NCI-H748 (cell line): Measurements from ENCODE around the gene SPEN.

Experiments
- DNase-seq: peaks from one replicate; lab custom pipeline; 2025; ENCODE audit not compliant: unreplicated experiment; lab: John Stamatoyannopoulos, UW

Gene SPEN

DNA sequence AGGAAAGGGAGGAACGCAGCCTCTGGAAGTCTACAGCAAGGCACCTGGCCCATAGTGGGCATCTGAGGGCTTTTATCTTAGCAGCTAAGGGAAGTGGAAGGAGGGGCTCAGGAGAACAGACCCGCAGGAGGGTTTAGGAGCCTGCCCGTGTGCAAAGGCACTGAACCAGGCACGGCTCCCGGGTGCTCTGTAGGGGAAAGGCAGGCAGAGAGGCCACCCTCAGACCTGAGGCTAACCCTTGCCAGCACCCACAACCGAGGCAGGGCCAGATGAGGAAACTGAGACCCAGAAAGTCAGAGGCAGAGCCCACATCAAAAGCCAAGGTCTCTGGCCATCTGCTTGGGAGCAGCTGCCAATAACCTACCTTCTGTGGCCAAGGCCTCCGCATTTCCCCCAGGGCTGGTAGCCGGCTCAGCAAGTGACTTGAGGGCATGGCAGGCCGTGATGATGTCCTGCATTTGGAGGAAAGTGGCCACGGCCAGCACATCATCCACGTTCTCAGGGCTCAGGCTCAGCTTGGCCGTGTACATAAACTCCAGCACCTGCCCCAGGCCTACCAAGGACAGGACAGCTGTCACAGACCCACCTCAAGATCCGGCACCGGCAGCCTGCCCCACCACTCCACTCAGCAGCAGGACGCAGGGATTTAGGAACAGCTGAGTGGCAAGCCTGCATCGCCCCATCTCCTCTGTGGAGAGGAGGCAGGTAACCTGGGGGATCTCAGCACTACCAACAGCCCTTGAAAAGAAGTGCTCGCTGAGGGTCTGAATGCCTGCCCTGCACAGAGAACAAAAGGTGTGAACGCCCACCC is 99.3 kb downstream of the SPEN start:
- DNase-seq, result no peak

DNA sequence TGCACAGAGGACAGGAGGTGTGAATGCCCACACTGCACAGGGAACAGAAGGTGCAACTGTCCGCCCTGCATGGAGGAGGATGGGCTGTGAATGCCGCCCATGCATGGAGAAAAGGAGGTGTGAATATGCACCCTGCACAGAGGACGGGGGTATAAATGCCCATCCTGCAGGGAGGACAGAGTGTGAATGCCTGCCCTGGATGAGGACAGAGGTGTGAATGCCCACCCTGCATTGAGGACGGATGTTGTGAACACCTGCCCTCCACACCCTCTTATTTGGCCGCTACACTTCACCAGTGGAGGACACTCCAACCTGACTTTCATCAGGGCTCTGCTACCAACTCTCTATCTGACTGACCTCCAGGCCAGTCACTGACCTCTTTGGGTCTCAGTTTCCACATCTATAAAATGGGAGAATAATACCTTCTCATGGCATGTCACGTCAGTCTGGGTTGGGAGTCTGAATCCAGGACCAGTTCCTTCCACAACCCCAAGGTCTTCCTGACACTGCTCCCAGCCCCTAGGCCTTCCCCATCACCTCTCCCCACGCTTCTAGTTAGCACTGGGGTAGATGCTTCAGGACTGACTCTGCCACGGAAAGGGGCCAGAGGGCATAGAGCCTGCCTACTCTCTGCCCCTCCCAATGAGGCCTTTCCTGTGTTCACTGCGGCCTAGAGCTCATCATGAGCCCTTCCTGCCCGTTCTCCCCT is 100.0 kb downstream of the SPEN start:
- DNase-seq, result no peak

DNA sequence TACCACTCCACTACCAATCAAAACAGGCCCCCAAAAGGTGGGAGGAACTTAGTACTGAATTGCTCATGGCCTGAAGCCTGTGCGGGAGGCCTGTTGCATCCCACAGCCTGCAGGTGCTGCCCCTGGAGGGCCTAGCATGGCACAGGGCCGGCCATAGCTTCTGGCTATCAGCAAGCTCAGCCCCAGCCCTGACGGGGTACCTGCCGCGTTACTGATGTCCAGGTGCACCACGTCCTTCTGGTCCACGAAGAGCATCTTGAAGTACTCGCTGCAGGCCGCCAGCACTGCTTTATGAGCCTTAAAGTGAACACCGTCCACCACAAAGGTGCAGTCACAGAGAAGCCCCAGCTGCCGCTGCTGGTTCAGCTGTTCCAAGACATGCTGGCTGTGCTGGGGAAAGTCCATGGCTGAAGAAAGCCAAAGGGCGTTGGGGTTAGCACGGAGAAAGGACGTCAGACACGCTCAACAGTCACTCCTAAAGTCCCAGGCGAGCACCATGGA is 100.6 kb downstream of the SPEN start:
- DNase-seq, result no peak

DNA sequence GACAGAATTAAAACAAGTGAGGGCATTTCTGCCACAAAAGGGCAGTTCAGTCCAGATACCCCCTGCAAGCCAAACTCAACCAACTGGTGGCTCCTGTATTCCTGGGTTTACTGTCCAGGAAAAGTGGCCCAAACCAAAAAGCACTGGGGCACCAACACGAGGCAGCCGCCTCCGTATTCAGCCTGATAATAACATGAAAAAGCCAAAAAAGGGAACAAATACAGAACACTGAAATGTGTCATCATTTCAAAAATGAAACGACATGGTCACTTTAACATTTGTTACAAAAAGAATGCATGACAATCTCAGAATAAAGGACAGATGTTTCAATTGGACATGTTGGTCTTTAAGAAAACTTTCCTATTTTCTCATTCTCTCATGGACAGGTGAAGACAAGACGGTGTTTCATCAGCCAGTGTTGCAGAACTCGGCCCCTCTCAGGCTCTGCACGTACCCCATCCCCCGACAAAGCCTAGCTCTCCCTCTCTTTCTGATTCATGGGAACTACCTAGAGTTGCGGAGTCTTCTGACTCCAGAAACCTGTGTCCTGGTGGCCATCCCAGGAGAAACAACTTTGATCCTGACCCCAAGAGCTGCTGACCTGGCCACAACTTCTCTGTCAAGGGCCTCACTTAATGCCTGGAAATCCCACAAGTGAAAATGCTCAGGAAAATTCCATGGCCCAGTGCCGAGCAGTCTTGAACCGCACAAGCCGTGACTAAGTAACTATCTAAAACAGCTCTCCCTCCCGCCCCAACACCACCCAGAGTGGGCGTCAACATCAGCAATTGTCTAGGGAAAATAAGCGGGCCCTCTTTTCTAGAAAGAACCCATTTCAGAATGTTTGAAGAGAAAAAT is 101.3 kb downstream of the SPEN start:
- DNase-seq, result no peak

DNA sequence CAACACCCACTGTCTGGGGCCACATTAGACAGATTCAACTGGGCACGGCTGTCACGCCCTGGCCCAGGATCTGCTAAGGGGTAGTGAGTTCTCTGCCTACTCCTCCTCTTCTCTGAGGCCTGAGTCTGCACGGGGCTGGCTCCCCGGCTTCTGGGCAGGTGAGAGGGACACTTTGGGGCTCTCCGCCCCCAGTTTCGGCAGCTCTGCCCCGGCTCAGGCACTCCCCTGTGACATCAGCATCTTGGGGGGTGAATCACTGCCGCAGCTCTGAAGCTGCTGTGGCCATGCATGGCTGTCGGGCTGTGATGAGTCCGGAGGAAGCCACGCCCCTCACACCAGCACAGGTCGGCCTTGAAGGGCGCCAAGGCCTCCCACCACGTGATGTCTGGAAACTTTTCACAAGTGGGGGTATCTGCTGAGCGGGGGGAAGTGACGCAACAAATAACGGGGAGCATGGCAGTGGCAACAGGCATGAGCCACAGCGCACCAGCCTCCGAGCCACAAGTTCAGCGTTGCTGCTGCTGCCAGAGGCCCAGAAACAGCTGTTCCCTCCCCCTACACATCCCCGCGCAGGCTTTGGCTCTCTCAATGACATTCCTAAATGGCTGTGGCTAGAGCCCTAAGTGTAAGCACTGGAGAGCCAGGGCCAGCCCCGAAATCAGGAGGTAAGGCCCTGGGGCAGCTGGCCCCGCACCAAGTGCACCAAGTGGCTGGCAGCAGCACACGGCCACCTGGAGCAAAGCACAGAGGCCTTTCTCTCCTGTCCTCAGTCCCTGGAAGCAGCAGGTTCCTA is 102.1 kb downstream of the SPEN start:
- no peak for DNase-seq

DNA sequence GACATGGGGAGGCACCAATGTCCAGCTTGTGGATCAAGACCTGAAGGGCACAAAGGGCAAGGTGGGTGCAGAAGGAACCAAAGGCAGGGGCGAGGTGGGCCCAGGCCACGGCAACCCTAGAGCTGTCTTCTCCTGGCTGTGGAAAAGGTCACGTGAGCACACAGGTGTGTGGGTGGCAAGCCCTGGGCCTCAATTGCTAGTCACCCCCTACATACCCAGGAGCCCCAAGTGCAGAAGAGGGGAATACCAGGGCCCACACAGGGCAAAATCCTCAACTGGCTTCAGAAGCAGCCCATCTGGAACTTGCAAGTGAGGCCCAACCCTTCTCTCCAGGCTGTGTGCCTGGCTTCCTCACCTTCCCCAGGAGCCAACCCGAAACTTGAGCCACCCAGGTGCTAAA is 102.8 kb downstream of the SPEN start:
- DNase-seq, result no peak

DNA sequence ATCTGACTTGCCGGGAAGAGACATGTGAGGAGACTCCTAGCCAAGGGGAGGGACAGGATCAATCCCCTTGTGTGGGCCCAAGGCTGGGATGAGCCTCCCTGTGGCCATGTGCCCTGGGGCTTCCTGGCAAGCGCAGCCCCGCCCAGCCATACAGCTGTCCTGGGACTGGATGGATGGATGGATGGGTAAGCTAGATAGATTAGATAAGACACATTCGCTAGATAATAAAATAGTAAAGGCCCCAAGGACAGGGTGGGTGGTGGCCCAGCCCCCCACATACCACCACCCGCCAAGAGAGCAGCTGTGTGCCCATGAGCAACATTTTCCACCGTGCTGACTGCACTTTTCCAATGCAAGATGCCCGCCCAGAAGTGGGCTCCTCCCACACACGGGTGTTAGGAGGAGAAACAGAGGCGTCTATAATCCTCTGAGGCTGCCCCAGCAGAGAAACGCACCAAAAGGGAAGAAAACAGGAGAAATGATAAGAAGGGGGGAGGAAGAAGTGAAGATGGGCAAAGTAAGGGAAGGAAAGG is 103.3 kb downstream of the SPEN start:
- DNase-seq, result no peak

DNA sequence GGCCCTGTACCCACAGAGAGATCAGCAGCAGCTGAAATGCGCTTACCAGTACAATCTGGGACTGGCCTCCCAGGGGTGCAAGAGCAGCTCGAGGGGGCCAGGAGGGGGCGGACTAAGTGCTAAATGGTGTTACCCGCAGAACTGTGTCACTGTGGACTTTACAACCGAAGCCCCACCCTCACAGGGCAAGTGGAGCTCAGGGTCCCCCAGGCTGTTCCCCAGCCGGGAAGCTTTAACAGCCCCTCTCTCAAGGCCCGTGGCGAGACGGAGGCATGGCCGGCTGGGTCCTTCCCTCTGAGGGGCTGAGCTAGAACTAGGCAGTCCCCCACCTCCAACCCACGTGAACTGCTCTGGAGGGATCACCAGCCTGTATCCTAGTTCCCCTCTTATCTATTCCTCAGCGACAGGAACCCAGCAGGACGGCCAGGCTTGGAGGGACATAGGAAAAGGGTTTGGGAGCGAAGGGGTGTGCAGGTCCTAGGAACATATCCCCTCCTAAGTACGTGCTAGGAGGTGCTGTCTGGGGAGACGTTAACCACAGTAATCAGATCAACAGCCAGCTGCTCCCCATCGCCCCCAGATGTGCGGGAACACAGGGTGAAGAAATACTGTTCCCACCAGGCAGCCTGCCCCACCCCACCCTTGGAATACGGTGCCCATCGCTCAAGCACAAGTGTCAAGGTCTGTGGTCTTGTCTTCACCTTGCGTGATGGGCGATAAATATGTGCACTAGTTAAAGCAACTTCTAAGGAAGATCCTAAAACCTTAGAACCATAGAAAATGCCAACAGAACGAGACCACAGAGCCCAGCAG is 104.0 kb downstream of the SPEN start:
- DNase-seq, result no peak

DNA sequence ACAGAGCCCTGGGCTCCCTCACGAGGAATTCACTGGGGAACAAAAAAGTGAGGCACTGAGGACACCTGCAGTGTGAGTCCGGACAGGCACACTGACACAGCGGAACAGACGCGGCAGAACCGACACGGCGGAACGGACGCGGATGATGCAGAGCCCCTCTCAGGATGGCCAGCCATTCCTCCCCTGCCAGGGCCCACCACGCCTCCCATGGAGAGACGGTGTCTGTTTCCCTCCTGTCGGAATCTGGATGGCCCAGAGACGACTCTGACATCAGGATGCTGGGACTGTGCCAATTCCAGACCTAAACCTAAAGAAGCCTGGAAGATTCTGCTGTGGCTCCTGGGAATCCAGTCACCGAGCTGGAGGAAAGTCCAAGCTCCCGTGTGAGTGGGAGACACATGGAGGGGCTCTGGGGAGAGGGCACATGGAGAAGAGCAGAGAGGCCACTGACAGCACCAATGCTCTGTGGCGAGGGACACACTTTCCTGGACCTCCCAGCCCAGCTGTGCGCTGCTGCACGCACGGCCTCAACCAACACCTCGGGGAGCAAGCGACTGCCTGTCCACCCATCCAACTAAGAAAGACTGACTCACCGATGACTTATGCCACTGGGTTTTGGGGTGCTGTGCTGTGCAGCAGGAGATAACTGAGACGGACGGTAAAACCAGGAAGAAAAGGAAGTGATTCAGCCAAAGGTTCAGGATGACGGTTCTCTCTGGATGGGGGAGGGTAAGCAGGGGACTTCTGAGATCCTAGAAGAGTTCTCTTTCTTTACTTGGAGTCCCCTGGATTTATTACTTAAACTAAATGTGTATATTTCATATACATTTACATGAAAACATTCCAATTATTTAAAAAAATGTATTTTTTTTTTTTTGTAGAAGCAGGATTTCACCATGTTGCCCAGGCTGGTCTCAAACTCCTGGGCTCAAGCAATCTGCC is 105.1 kb downstream of the SPEN start:
- no peak for DNase-seq

DNA sequence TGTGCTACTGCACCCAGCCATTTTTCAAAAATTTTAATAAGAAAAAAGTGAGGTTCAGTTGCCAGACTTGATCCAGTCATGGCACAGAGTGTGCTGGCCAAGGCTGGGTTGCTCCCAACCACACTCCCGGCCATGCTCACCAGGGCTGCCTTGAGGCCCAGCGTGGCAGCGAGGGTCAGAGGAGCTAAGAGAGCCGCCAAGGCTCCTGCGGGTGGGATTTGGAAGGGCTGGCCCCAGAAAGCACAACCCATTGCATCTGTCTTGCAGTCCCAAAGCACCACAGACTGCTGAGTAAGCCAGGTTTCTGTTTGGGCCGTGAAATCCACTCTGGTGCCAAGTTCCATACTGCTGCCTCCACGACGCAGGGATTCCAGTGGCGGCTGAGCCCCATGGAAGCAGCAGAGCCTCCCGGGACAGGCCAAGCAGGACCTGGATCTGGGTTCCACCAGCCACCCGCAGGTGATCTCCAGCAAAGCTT is 105.8 kb downstream of the SPEN start:
- no peak for DNase-seq

DNA sequence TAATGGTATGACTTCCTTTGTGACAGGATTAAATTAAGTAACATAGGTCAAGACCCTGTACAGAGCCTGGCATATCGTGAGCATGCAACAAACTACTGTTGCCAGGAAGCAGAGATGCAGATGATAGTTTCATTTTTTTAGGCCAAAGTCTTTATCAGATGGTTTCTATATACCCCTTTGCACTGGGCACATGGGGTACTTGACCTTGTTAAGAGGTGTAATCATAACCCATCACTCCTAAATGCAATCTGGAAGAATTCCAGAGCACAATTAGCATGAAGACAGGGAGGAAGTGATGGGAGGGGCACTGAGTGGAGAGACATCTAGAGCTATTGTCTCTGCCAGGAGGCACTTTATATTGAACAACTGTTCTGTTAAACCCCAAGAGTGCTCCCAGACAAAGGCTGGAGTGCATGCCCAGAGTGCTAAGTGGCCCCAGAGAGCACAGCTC is 106.3 kb downstream of the SPEN start:
- DNase-seq, result peak; percentile 92

DNA sequence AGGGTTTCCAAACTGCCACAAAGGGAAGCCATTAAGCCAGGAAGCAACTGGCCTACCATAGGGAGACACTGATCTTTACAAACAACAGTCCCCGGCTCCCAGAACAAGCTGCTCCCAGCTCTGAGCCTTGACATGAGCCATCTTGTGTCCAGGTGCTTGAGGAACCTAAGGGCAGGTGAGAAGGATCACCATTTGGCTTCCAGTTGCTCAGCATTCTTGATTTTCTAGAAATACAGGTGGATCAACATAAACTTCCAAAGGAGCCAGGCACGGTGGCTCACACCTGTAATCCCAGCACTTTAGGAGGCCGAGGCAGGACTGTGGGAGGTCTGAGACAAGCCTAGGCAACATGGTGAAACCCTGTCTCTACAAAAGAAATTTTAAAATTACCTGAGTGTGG is 106.8 kb downstream of the SPEN start:
- DNase-seq, result no peak

DNA sequence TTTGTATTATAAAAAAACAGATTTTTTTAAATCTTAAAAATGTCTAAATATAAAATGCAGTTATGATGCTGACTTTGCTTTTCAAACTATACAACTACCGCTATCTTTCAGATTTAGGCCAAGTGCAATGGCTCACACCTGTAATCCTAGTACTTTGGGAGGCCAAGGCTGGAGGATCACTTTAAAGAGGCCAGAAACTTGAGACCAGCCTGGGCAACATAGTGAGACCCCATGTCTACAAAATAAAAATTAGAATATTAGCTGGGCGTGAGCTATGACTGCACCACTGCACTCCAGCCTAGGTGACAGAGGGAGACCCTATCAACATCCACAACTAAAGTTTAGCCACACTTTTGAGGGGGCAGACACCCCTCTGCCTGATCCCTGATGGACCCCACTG is 108.0 kb downstream of the SPEN start:
- DNase-seq, result no peak

DNA sequence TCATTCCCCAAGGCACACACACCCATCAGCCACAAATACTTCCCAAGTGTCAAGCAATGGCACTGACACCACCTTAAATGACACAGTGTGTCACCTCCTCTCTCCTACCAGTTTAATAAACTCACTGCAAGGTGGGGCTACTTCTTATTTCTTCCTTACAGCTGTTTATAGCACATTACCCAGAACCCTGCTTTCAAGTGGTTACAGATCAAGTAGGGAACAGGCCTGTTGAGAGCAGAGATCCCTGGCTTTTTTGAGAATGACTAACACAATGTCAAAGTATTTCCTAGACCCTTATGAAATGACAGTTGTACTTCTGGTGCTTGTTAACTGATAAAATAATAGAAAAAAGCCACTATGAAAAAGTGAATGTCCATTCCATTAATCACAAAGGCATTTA is 108.6 kb downstream of the SPEN start:
- no peak for DNase-seq

DNA sequence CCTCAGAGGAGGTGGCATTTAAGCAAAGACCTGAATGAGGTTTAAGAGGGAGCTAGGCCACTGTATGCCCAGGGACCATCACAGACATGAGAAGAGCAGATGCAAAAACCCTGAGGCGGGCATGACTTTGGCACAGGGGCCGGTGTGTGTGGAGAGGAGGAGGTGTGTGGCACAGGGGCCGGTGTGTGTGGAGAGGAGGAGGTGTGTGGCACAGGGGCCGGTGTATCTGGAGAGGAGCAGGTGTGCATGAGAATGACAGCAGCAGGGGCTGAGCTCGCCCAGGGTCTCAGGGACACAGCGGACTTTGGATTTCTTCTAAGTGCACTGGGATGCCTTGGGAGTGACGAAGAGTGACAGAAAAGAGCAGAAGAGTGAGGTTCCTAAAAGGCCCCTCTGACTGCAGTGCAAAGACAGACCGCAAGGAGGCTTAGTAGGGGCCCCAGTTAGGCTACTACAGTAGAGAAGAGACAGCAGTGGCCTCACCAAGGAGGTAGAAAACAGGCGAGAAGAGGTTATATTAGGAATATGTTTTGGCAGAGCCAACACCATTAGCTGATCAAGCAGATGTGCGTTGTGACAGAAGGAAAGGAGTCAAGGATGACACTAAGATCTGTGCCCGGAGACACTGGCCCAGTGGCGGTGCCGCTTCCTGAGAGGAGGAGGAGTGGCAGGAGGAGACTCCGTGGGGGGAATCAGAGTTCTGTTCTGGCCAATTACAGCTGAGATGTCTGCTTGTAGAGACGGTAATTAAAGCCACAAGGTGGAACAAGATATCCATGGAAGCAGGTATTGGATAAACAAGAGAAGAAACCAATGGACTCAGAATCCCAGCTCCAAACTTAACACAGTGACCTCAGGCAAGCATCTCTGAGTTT is 110.0 kb downstream of the SPEN start:
- no peak for DNase-seq

DNA sequence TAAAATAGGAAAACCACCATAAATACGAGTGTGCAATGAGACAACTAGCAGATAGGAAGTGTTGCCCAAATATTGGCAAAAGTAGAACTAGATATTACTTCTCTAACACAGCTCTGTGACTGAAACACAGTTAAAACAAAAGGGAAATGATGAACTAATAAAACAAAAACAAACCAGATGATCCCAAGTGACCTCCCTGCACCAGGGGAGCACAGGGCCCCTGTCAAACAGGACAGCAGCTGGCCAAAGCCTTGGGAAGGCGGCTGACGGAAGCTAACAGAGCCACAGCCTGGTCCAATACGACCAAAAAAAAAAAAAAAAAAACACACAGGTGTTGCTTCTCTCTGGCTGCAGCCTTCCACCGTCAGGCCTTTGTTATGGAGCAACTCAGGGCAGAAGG is 110.6 kb downstream of the SPEN start:
- no peak for DNase-seq

DNA sequence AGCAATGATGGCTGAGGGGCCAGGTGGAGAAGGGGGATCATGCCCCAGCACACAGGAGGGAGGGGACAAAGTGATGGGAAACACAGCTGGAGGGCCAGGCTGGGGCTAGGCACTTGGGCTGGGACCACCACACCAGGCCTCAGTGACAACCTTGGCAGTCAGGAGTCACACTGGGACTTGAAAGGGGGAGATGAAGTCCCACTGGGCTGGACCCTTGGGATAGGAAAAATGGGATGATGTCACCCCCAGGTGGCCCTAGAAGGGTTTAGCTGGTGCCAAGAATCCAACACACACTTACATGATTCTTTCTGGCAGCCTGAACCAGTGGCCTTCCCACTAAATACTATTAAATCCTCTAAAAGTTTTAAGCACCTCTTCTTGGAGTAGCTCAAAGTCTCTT is 111.3 kb downstream of the SPEN start:
- DNase-seq, result no peak
